HEK293 (cell line): ENCODE measurements around the gene PKN3.

Experiments
- KLF1 ChIP-seq: fragments of 450-650 bp; formaldehyde crosslinking; IDR thresholded peaks from 2 replicates; pipeline ENCODE4 v1.5.1; 2016; ENCODE audit warnings: missing biosample characterization, missing genetic modification characterization
- KLF10 ChIP-seq: fragments of 450-650 bp; IDR thresholded peaks from 2 replicates; pipeline ENCODE4 v1.5.1; 2018; ENCODE audit warnings: missing biosample characterization, mild to moderate bottlenecking, missing genetic modification characterization
- KLF9 ChIP-seq: fragments of 450-650 bp; formaldehyde crosslinking; IDR thresholded peaks from 2 replicates; pipeline ENCODE4 v1.5.1; 2016; ENCODE audit warnings: missing biosample characterization, missing genetic modification characterization, low read depth
- ZBTB17 ChIP-seq: fragments of 450-650 bp; formaldehyde crosslinking; IDR thresholded peaks from 2 replicates; pipeline ENCODE4 v1.5.1; 2016; ENCODE audit warnings: missing biosample characterization, missing genetic modification characterization
- ZBTB21 ChIP-seq: fragments of 450-650 bp; formaldehyde crosslinking; IDR thresholded peaks from 2 replicates; pipeline ENCODE4 v1.5.1; 2017; ENCODE audit warnings: missing biosample characterization, missing genetic modification characterization
- ZBTB26 ChIP-seq: fragments of 450-650 bp; formaldehyde crosslinking; optimal IDR thresholded peaks from 2 replicates; pipeline ENCODE3; 2016; ENCODE audit warnings: missing biosample characterization, mild to moderate bottlenecking, missing genetic modification characterization
- ZNF146 ChIP-seq: fragments of 450-650 bp; formaldehyde crosslinking; IDR thresholded peaks from 2 replicates; pipeline ENCODE4 v1.5.1; 2016; ENCODE audit warnings: missing biosample characterization, missing genetic modification characterization
- ZNF23 ChIP-seq: fragments of 450-650 bp; formaldehyde crosslinking; IDR thresholded peaks from 2 replicates; pipeline ENCODE4 v1.5.1; 2016; ENCODE audit warnings: missing biosample characterization, missing genetic modification characterization, borderline replicate concordance
- ZSCAN30 ChIP-seq: fragments of 450-650 bp; IDR thresholded peaks from 2 replicates; pipeline ENCODE4 v1.5.1; 2018; ENCODE audit warnings: missing biosample characterization, mild to moderate bottlenecking, missing genetic modification characterization, moderate library complexity
- TF ChIP-seq, protein P1 (sequence below): fragments of 450-650 bp; formaldehyde crosslinking; IDR thresholded peaks from 2 replicates; pipeline ENCODE4 v1.5.1; 2016; ENCODE audit warnings: missing biosample characterization, missing genetic modification characterization
- TF ChIP-seq, protein P2 (sequence below): fragments of 450-650 bp; formaldehyde crosslinking; IDR thresholded peaks from 2 replicates; pipeline ENCODE4 v1.5.1; 2016; ENCODE audit warnings: missing biosample characterization, missing genetic modification characterization
- TF ChIP-seq, protein P3 (sequence below): fragments of 450-650 bp; formaldehyde crosslinking; IDR thresholded peaks from 2 replicates; pipeline ENCODE4 v1.5.1; 2016; ENCODE audit warnings: missing biosample characterization, missing genetic modification characterization, low read depth

DNA sequence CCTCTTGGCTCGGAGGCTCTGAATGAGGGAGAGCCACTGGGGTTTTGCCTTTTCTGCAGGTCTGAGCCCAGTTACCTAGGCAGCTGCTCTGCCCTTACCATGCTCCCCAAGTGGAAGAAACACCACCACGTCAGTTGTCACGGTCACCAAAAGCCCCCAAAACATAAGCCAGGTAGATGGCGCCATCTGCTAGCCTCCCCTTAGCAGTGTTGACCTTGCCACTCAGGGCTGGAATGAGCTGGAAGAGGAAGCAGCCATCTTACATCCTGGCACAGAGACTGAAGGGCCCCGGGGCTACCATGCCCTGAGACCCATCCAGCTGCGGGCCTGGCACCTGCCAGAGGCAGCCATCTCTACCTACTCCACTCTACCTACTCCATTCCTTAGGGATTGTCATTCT, 62.1 kb downstream of the PKN3 start:
- TF ChIP-seq, protein P1, sequence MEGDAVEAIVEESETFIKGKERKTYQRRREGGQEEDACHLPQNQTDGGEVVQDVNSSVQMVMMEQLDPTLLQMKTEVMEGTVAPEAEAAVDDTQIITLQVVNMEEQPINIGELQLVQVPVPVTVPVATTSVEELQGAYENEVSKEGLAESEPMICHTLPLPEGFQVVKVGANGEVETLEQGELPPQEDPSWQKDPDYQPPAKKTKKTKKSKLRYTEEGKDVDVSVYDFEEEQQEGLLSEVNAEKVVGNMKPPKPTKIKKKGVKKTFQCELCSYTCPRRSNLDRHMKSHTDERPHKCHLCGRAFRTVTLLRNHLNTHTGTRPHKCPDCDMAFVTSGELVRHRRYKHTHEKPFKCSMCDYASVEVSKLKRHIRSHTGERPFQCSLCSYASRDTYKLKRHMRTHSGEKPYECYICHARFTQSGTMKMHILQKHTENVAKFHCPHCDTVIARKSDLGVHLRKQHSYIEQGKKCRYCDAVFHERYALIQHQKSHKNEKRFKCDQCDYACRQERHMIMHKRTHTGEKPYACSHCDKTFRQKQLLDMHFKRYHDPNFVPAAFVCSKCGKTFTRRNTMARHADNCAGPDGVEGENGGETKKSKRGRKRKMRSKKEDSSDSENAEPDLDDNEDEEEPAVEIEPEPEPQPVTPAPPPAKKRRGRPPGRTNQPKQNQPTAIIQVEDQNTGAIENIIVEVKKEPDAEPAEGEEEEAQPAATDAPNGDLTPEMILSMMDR (tag by site-specific recombination), result 0 out of 2 replicates have a peak, but pooled peaks have one; percentile 15
- TF ChIP-seq ZNF146 (tag by site-specific recombination) (no peak), KLF10 (tag by site-specific recombination) (no peak), KLF9 (tag by site-specific recombination) (no peak), ZNF23 (tag by site-specific recombination) (no peak), KLF1 (tag by site-specific recombination) (no peak), ZBTB17 (no peak), ZSCAN30 (tag by site-specific recombination) (no peak), ZBTB26 (tag by site-specific recombination) (no peak), ZBTB21 (tag by site-specific recombination) (no peak)
- TF ChIP-seq, protein P2, sequence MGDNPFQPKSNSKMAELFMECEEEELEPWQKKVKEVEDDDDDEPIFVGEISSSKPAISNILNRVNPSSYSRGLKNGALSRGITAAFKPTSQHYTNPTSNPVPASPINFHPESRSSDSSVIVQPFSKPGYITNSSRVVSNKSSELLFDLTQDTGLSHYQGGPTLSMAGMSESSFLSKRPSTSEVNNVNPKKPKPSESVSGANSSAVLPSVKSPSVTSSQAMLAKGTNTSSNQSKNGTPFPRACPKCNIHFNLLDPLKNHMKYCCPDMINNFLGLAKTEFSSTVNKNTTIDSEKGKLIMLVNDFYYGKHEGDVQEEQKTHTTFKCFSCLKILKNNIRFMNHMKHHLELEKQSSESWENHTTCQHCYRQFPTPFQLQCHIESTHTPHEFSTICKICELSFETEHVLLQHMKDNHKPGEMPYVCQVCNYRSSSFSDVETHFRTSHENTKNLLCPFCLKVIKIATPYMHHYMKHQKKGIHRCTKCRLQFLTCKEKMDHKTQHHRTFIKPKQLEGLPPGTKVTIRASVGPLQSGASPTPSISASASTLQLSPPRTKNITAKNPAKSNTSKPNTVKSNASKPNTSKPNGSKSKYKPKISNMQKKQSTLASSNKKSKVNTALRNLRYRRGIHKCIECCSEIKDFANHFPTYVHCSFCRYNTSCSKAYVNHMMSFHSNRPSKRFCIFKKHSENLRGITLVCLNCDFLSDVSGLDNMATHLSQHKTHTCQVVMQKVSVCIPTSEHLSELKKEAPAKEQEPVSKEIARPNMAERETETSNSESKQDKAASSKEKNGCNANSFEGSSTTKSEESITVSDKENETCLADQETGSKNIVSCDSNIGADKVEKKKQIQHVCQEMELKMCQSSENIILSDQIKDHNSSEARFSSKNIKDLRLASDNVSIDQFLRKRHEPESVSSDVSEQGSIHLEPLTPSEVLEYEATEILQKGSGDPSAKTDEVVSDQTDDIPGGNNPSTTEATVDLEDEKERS (tag by site-specific recombination), result no peak
- TF ChIP-seq, protein P3, sequence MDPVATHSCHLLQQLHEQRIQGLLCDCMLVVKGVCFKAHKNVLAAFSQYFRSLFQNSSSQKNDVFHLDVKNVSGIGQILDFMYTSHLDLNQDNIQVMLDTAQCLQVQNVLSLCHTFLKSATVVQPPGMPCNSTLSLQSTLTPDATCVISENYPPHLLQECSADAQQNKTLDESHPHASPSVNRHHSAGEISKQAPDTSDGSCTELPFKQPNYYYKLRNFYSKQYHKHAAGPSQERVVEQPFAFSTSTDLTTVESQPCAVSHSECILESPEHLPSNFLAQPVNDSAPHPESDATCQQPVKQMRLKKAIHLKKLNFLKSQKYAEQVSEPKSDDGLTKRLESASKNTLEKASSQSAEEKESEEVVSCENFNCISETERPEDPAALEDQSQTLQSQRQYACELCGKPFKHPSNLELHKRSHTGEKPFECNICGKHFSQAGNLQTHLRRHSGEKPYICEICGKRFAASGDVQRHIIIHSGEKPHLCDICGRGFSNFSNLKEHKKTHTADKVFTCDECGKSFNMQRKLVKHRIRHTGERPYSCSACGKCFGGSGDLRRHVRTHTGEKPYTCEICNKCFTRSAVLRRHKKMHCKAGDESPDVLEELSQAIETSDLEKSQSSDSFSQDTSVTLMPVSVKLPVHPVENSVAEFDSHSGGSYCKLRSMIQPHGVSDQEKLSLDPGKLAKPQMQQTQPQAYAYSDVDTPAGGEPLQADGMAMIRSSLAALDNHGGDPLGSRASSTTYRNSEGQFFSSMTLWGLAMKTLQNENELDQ, result no peak
